Tibial nerve (tissue), 4 donors: ENCODE results near the gene EMD. TPM values are rescaled to one million over a fixed set of nuclear protein-coding genes. Genes with fewer than 3 reads are reported as not detected.
A peak's percentile ranks its signal among the peaks of the same experiment; 100 is the strongest.

Source experiments
- DNase-seq, 2 donors: peaks; one replicate each; pipeline ENCODE4 v3.0.0-alpha.2; 2019; ENCODE audit warnings: low spot score in 2 of 2
- H3K27ac ChIP-seq, 4 donors: fragments of 200-600 bp; sonication (generic) in 3 of 4; one replicate each; pipeline ENCODE4 v1.5.1; 2017 to 2019; ENCODE audit warnings: mild to moderate bottlenecking in 1 of 4
- H3K27me3 ChIP-seq, 2 donors: fragments of 200-600 bp; sonication (generic) in 1 of 2; one replicate each; pipeline versions ENCODE4 v1.5.1 to v1.6.0; 2017 to 2019
- H3K36me3 ChIP-seq, 3 donors: fragments of 200-600 bp; sonication (generic); one replicate each; pipeline ENCODE4 v1.5.1; 2018 to 2019
- H3K4me1 ChIP-seq, 4 donors: fragments of 200-600 bp; sonication (generic) in 3 of 4; one replicate each; pipeline ENCODE4 v1.5.1; 2017 to 2019
- H3K4me3 ChIP-seq, 4 donors: fragments of 200-600 bp; sonication (generic) in 3 of 4; one replicate each; pipeline ENCODE4 v1.5.1; 2017 to 2019; ENCODE audit warnings: mild to moderate bottlenecking in 1 of 4, moderate library complexity in 1 of 4
- H3K9me3 ChIP-seq, 4 donors: fragments of 200-600 bp; sonication (generic) in 3 of 4; one replicate each; pipeline ENCODE4 v1.5.1; 2017 to 2019
- CTCF ChIP-seq, 5 experiments: fragments of 200-600 bp in 3 of 5; fragments of 450-650 bp in 2 of 5; sonication (generic) in 3 of 5; IDR thresholded peaks; one replicate each; pipeline ENCODE4 v1.5.1; 2016 to 2019; ENCODE audit warnings: antibody characterized with exemption in 5 of 5, mild to moderate bottlenecking in 3 of 5, moderate library complexity in 2 of 5
- EP300 ChIP-seq, 2 donors: sonication (generic); formaldehyde crosslinking; IDR thresholded peaks; one replicate each; pipeline ENCODE4 v1.6.1; 2017; ENCODE audit warnings: antibody characterized with exemption in 2 of 2, mild to moderate bottlenecking in 1 of 2
- POLR2A ChIP-seq, 2 donors: fragments of 450-650 bp; IDR thresholded peaks; one replicate each; pipeline ENCODE4 v1.6.1; 2017; ENCODE audit warnings: antibody characterized with exemption in 2 of 2, mild to moderate bottlenecking in 2 of 2, moderate library complexity in 2 of 2
- WGBS, 2 donors: methylation state at CpG; one replicate each; pipeline ENCODE4 v1.1.5; 2018; 5-methylcytosine and 5-hydroxymethylcytosine counted together
- total RNA-seq, 4 donors: library from RNA; depleted of rRNA; stranded (reverse); fragments of >200 nt; gene quantifications; one replicate each; pipeline ENCODE4 v1.1.0, GENCODE V29; 2016

Gene EMD
- total RNA-seq, 4 donors from 2014 or later: 38.0 to 72.6 (median 46.7) TPM

- no peak for TF ChIP-seq EP300 (IDR thresholded peaks at IDR 0.05)
- TF ChIP-seq POLR2A (IDR thresholded peaks at IDR 0.05): no peak
- TF ChIP-seq CTCF (IDR thresholded peaks at IDR 0.05): no peak
- no peaks in the 10 kb centered on the region for H3K4me1 ChIP-seq
- H3K4me3 ChIP-seq: no peak overlapping the region
- no peaks in the 10 kb centered on the region for H3K9me3 ChIP-seq
- no peak overlapping the region for H3K27ac ChIP-seq
- peaks cover 0 to 94% (median 12%) of the 10 kb centered on the region in 3 donors for H3K36me3 ChIP-seq
- H3K27me3 ChIP-seq: no peaks in the 10 kb centered on the region
- WGBS, 2 donors: 90 to 93% methylated on average over 15 to 28 of the region's 34 CpGs
- no peak for DNase-seq
These were observed 18.9 kb upstream of the EMD start for GRCh38 chrX:154360155-154360713.

- Histone ChIP-seq H3K36me3 (peaks cover 0 to 93% (median 21%) of the 10 kb centered on the region in 3 donors), H3K4me3 (no peak overlapping the region), H3K4me1 (peaks cover 0 to 16% (median 5%) of the 10 kb centered on the region in 4 donors), H3K9me3 (no peaks in the 10 kb centered on the region), H3K27ac (peak overlapping the region in 1 of 4 donors; percentile 43), H3K27me3 (no peaks in the 10 kb centered on the region)
- WGBS, 2 donors: 82 to 99% methylated on average over 10 to 16 of the region's 30 CpGs
- no peak for DNase-seq
- TF ChIP-seq EP300 (IDR thresholded peaks at IDR 0.05) (no peak), CTCF (IDR thresholded peaks at IDR 0.05) (no peak), POLR2A (IDR thresholded peaks at IDR 0.05) (no peak)
These were observed 16.9 kb upstream of the EMD start for GRCh38 chrX:154362085-154362742.

- TF ChIP-seq POLR2A (IDR thresholded peaks at IDR 0.05) (no peak), CTCF (IDR thresholded peaks at IDR 0.05) (no peak), EP300 (IDR thresholded peaks at IDR 0.05) (no peak)
- no peak overlapping the region for H3K4me3 ChIP-seq
- no peaks in the 10 kb centered on the region for H3K9me3 ChIP-seq
- no peaks in the 10 kb centered on the region for H3K27me3 ChIP-seq
- DNase-seq: no peak
- H3K4me1 ChIP-seq: peaks cover 0 to 33% (median 14%) of the 10 kb centered on the region in 4 donors
- 75 to 81% methylated on average over 9 to 20 of the region's 20 CpGs for WGBS, 2 donors
- H3K27ac ChIP-seq: no peak overlapping the region
- H3K36me3 ChIP-seq: peaks cover 0 to 86% (median 22%) of the 10 kb centered on the region in 3 donors
These were observed 15.2 kb upstream of the EMD start for GRCh38 chrX:154363706-154364439.

GRCh38 chrX:154365052-154365600 is 14.0 kb upstream of the EMD start:
- Histone ChIP-seq H3K27me3 (no peaks in the 10 kb centered on the region), H3K9me3 (no peaks in the 10 kb centered on the region), H3K4me1 (peaks cover 0 to 33% (median 14%) of the 10 kb centered on the region in 4 donors), H3K4me3 (no peak overlapping the region), H3K27ac (peak overlapping the region in 2 of 4 donors; percentile 33 to 64), H3K36me3 (peaks cover 0 to 73% (median 10%) of the 10 kb centered on the region in 3 donors)
- no peak for TF ChIP-seq EP300 (IDR thresholded peaks at IDR 0.05)
- no peak for TF ChIP-seq CTCF (IDR thresholded peaks at IDR 0.05)
- no peak for TF ChIP-seq POLR2A (IDR thresholded peaks at IDR 0.05)
- no peak for DNase-seq
- 72% methylated on average over 17 of the region's 20 CpGs; no CpG with 5 or more reads in 1 of the 2 donors for WGBS, 2 donors
